GM12878 (cell line): ENCODE data around the gene SLC39A11.

Experiments used
- CEBPB ChIP-seq, 2 experiments: fragments of 150-350 bp in 1 of 2; IDR thresholded peaks; 2 replicates each; pipeline ENCODE4 v1.6.1; 2012 to 2014; ENCODE audit warnings: low read depth in 2 of 2, low read length in 2 of 2, borderline replicate concordance in 1 of 2, inconsistent platforms in 1 of 2
- NFYB ChIP-seq: IDR thresholded peaks from 2 replicates; pipeline ENCODE4 v1.6.1; 2011; ENCODE audit warnings: low read depth, mild to moderate bottlenecking, low read length, improper control_type of control experiment, moderate library complexity; ENCODE audit not compliant: insufficient read depth
- POLR2A ChIP-seq: IDR thresholded peaks from 2 replicates; pipeline ENCODE4 v1.6.1; 2011; ENCODE audit warnings: low read depth, mild to moderate bottlenecking, low read length
- ZNF384 ChIP-seq: IDR thresholded peaks from 2 replicates; pipeline ENCODE4 v1.6.1; 2012; ENCODE audit warnings: low read depth, mild to moderate bottlenecking, low read length, improper control_type of control experiment, borderline replicate concordance
- TF ChIP-seq, protein P1 (sequence below), 3 experiments: IDR thresholded peaks in 2 of 3; conservative IDR thresholded peaks in 1 of 3; 2 replicates each; pipeline ENCODE4 v1.5.1; 2011; ENCODE audit warnings: low read depth in 3 of 3, low read length in 3 of 3, mild to moderate bottlenecking in 3 of 3, control low read depth in 2 of 3, moderate library complexity in 2 of 3, inconsistent platforms in 1 of 3, mixed read lengths in 1 of 3; ENCODE audit not compliant: control insufficient read depth in 2 of 3, insufficient read depth in 1 of 3; ENCODE audit errors: extremely low read depth in 1 of 3

DNA sequence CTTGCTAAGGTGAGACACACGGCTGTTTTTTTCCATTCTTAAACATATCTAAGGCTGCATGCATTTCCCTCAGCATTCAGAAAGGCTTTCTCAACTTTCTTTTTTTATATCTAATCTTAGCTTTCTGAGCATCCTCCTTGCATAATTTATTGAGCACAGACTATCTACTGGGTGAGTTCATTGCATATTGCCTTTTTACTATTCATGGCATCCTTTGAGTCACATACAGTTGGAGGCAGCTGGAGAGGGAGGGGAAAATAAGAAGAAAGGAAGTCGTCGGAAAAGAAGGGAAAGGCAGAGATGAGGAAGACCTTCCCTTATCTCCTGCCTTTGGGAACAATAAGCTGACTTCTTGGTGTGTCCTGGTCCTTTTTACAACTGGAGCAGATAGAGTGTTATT is 468.3 kb downstream of the SLC39A11 start:
- TF ChIP-seq POLR2A = no peak
- no peak for TF ChIP-seq NFYB
- TF ChIP-seq, protein P1, sequence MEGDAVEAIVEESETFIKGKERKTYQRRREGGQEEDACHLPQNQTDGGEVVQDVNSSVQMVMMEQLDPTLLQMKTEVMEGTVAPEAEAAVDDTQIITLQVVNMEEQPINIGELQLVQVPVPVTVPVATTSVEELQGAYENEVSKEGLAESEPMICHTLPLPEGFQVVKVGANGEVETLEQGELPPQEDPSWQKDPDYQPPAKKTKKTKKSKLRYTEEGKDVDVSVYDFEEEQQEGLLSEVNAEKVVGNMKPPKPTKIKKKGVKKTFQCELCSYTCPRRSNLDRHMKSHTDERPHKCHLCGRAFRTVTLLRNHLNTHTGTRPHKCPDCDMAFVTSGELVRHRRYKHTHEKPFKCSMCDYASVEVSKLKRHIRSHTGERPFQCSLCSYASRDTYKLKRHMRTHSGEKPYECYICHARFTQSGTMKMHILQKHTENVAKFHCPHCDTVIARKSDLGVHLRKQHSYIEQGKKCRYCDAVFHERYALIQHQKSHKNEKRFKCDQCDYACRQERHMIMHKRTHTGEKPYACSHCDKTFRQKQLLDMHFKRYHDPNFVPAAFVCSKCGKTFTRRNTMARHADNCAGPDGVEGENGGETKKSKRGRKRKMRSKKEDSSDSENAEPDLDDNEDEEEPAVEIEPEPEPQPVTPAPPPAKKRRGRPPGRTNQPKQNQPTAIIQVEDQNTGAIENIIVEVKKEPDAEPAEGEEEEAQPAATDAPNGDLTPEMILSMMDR (IDR thresholded peaks at IDR 0.05 in 2 of 3, conservative IDR thresholded peaks at IDR 0.05 in 1 of 3; ENCODE audit: control insufficient read depth in 2 of 3, extremely low read depth in 1 of 3, insufficient read depth in 1 of 3, low read depth in 3 of 3, low read length in 3 of 3) = no peak
- TF ChIP-seq ZNF384 = no peak
- no peak for TF ChIP-seq CEBPB (IDR thresholded peaks at IDR 0.05; ENCODE audit: borderline replicate concordance in 1 of 2, low read depth in 2 of 2, low read length in 2 of 2)
